ENCODE measurements around the gene MAP2K5. TPM values are rescaled to one million over a fixed set of nuclear protein-coding genes. Genes with fewer than 3 reads are reported as not detected.

MAP2K5 gene
- total RNA-seq, 1 experiment from 2014 or later, result 15.0 TPM

GRCh38 chr15:67762610-67763368 is 220.3 kb downstream of the MAP2K5 start:
- Mint-ChIP-seq H3K27me3 (ENCODE audit: low read depth) (no peaks in the 10 kb centered on the region), H3K9me3 (no peaks in the 10 kb centered on the region), H3K4me1 (peaks cover 11 to 19% of the 10 kb centered on the region in 2 experiments), H3K4me3 (no peak overlapping the region), H3K36me3 (ENCODE audit: insufficient read depth in 1 of 3, low read depth in 3 of 3) (no peaks in the 10 kb centered on the region), H3K27ac (no peak overlapping the region)
- H2BK12ac ChIP-seq (ENCODE audit: insufficient read length, low read depth, low read length), result no peak overlapping the region
- no peak overlapping the region for H3T11ph ChIP-seq (ENCODE audit: low read length)
- H2BK5ac ChIP-seq (ENCODE audit: insufficient read length, low read length), result no peak overlapping the region
- H3K4me2 ChIP-seq (ENCODE audit: insufficient read depth, insufficient read length, low read length), result no peak overlapping the region
- no CpG with 5 or more reads among the region's 7 CpGs for WGBS (ENCODE audit: extremely low coverage, insufficient read length, low lambda C conversion rate)
- no peak overlapping the region for H2AFZ ChIP-seq (ENCODE audit: low read length)
- no peak overlapping the region for H4K91ac ChIP-seq (ENCODE audit: insufficient read length, low read depth, low read length)
- no peak overlapping the region for H3K56ac ChIP-seq (ENCODE audit: insufficient read length, low read depth, low read length)
- no peak for TF ChIP-seq CTCF (conservative IDR thresholded peaks at IDR 0.05)
- H4K20me1 ChIP-seq (ENCODE audit: control insufficient read depth, insufficient read depth, insufficient read length), result no peaks in the 10 kb centered on the region
- H2AK5ac ChIP-seq (ENCODE audit: insufficient read length, low read length), result no peak overlapping the region
- H3K23me2 ChIP-seq (ENCODE audit: insufficient read length, low read depth, low read length, poor library complexity, severe bottlenecking), result no peaks in the 10 kb centered on the region
- no peak overlapping the region for H3K14ac ChIP-seq (ENCODE audit: insufficient read depth, low read length)
- H3K23ac ChIP-seq (ENCODE audit: insufficient read length, low read depth, low read length), result no peak overlapping the region
- no peak overlapping the region for H3K18ac ChIP-seq (ENCODE audit: insufficient read length, low read depth, low read length)
- H3K4ac ChIP-seq (ENCODE audit: low read depth, low read length), result no peak overlapping the region
- H3K27me3 ChIP-seq (ENCODE audit: insufficient read depth, low read length), result no peaks in the 10 kb centered on the region
- no peaks in the 10 kb centered on the region for H3K9me3 ChIP-seq (ENCODE audit: control insufficient read depth, low read depth, low read length)
- H3K79me1 ChIP-seq (ENCODE audit: insufficient read depth, low read depth, low read length, poor library complexity, severe bottlenecking), result no peaks in the 10 kb centered on the region
- no peaks in the 10 kb centered on the region for H3K79me2 ChIP-seq (ENCODE audit: insufficient read depth, low read length)
- DNase-seq, result no peak
- no peak overlapping the region for H3K9ac ChIP-seq (ENCODE audit: extremely low read depth, insufficient read length, low read length)
- H3K27ac ChIP-seq (ENCODE audit: insufficient read length, low read depth, low read length), result no peak overlapping the region
- no peak overlapping the region for H4K8ac ChIP-seq (replicated peaks; ENCODE audit: insufficient read length, low read depth, low read length)
- H2BK120ac ChIP-seq (ENCODE audit: low read depth, low read length, poor library complexity, severe bottlenecking), result no peak overlapping the region
- H2BK20ac ChIP-seq (ENCODE audit: low read depth, low read length, poor library complexity, severe bottlenecking), result no peak overlapping the region
- no peak overlapping the region for H2BK15ac ChIP-seq (ENCODE audit: low read depth, low read length)
- H3K4me1 ChIP-seq (ENCODE audit: insufficient read depth, low read length), result peaks cover 3% of the 10 kb centered on the region; the same call in 1 of the 2 replicates
- no peak overlapping the region for H4K5ac ChIP-seq (ENCODE audit: insufficient read length, low read depth, low read length)
